Measurements from ENCODE around the gene DENND1B. TPM values are rescaled to one million over a fixed set of nuclear protein-coding genes. Genes with fewer than 3 reads are reported as not detected.

Gene DENND1B
- polyA plus RNA-seq, 1 donor from 2014 or later: 12.4 TPM

GRCh38 chr1:197685785-197686184 lies 89.5 kb downstream of the DENND1B start:
- Histone ChIP-seq H3F3A (ENCODE audit: insufficient read depth, low read length, poor library complexity, severe bottlenecking) (no peaks in the 10 kb centered on the region), H3K4me3 (ENCODE audit: low read length) (no peak overlapping the region), H3K9me2 (ENCODE audit: insufficient read depth, low read length) (no peaks in the 10 kb centered on the region), H3K27ac (ENCODE audit: low read length) (no peak overlapping the region), H3K9me3 (ENCODE audit: low read length) (peaks cover 3% of the 10 kb centered on the region), H3K9ac (ENCODE audit: low read length) (no peak overlapping the region), H3K79me2 (replicated peaks; ENCODE audit: insufficient read depth, low read length) (no peaks in the 10 kb centered on the region), H3K4me2 (ENCODE audit: low read length) (no peak overlapping the region), H2AFZ (ENCODE audit: low read depth, low read length) (no peak overlapping the region), H3K36me3 (ENCODE audit: insufficient read depth, low read length) (no peaks in the 10 kb centered on the region), H4K20me1 (ENCODE audit: insufficient read depth) (no peaks in the 10 kb centered on the region), H3K27me3 (ENCODE audit: insufficient read depth, low read depth, low read length) (no peaks in the 10 kb centered on the region)
- TF ChIP-seq POLR2AphosphoS5 (IDR thresholded peaks at IDR 0.05): no peak
- TF ChIP-seq RAD21 (conservative IDR thresholded peaks at IDR 0.05): no peak
- TF ChIP-seq REST (IDR thresholded peaks at IDR 0.05; ENCODE audit: borderline replicate concordance): no peak
- TF ChIP-seq TAF1 (IDR thresholded peaks at IDR 0.05; ENCODE audit: low read depth): no peak
- no peak for TF ChIP-seq SMC3 (conservative IDR thresholded peaks at IDR 0.05; ENCODE audit: poor library complexity)
- TF ChIP-seq EZH2 (IDR thresholded peaks at IDR 0.05; ENCODE audit: borderline replicate concordance, insufficient read depth, low read length, poor library complexity, severe bottlenecking): no peak

- Histone ChIP-seq H4K20me1 (ENCODE audit: insufficient read depth) (no peaks in the 10 kb centered on the region), H3K9me2 (ENCODE audit: insufficient read depth, low read length) (no peaks in the 10 kb centered on the region), H3K36me3 (ENCODE audit: insufficient read depth, low read length) (no peaks in the 10 kb centered on the region), H3K27me3 (ENCODE audit: insufficient read depth, low read depth, low read length) (no peaks in the 10 kb centered on the region), H3K4me3 (ENCODE audit: low read length) (no peak overlapping the region), H3K9ac (ENCODE audit: low read length) (no peak overlapping the region), H3K79me2 (replicated peaks; ENCODE audit: insufficient read depth, low read length) (no peaks in the 10 kb centered on the region), H3K9me3 (ENCODE audit: low read length) (peaks cover 3% of the 10 kb centered on the region), H3K27ac (ENCODE audit: low read length) (no peak overlapping the region), H3F3A (ENCODE audit: insufficient read depth, low read length, poor library complexity, severe bottlenecking) (no peaks in the 10 kb centered on the region), H2AFZ (ENCODE audit: low read depth, low read length) (no peak overlapping the region), H3K4me2 (ENCODE audit: low read length) (no peak overlapping the region)
- TF ChIP-seq EP300 (conservative IDR thresholded peaks at IDR 0.05; ENCODE audit: poor library complexity, severe bottlenecking): no peak
These were observed 91.3 kb downstream of the DENND1B start for GRCh38 chr1:197683895-197684553.

- Histone ChIP-seq H4K20me1 (ENCODE audit: insufficient read depth) (no peaks in the 10 kb centered on the region), H3K4me2 (ENCODE audit: low read length) (no peak overlapping the region), H3K9me2 (ENCODE audit: insufficient read depth, low read length) (no peaks in the 10 kb centered on the region), H3K27me3 (ENCODE audit: insufficient read depth, low read depth, low read length) (no peaks in the 10 kb centered on the region), H3K79me2 (replicated peaks; ENCODE audit: insufficient read depth, low read length) (no peaks in the 10 kb centered on the region), H3K27ac (ENCODE audit: low read length) (no peak overlapping the region), H3K36me3 (ENCODE audit: insufficient read depth, low read length) (no peaks in the 10 kb centered on the region), H3K9me3 (ENCODE audit: low read length) (no peaks in the 10 kb centered on the region), H2AFZ (ENCODE audit: low read depth, low read length) (no peak overlapping the region), H3K9ac (ENCODE audit: low read length) (no peak overlapping the region), H3F3A (ENCODE audit: insufficient read depth, low read length, poor library complexity, severe bottlenecking) (no peaks in the 10 kb centered on the region), H3K4me3 (ENCODE audit: low read length) (no peak overlapping the region)
- TF ChIP-seq EZH2 (IDR thresholded peaks at IDR 0.05; ENCODE audit: borderline replicate concordance, insufficient read depth, low read length, poor library complexity, severe bottlenecking): no peak
These were observed 92.0 kb downstream of the DENND1B start for GRCh38 chr1:197683280-197683679.

All from neural cell (in vitro differentiated cells).